CD4-positive, alpha-beta T cell (primary cell): ENCODE data around the gene MCU. TPM values are rescaled to one million over a fixed set of nuclear protein-coding genes. Genes with fewer than 3 reads are reported as not detected.

Experiments
- ATAC-seq: fragments of 200-7000 bp; cut with Tn5 transposase; one replicate; pipeline ENCODE4 v1.10.0; 2022; ENCODE audit warnings: mild to moderate bottlenecking; ENCODE audit not compliant: poor library complexity
- CTCF ChIA-PET: fragments of 350-600 bp; sonication (Branson Sonifier 250); formaldehyde crosslinking; loops from one replicate; lab custom pipeline; 2021; ENCODE audit warnings: antibody characterized with exemption, inconsistent platforms; lab: Charles Lee
- POLR2A ChIA-PET: fragments of 350-600 bp; sonication (Branson Sonifier 250); formaldehyde crosslinking; loops from one replicate; lab custom pipeline; 2021; ENCODE audit warnings: antibody characterized with exemption, inconsistent platforms; lab: Charles Lee
- DNase-seq, 14 experiments: peaks; one replicate each; pipeline ENCODE4 v3.0.0-alpha.2; 2013 to 2020; ENCODE audit warnings: mixed read lengths in 2 of 14
- H3K27ac ChIP-seq, 2 donors: one replicate each; pipeline versions ENCODE4 v1.5.1 to v1.7.0; 2013; ENCODE audit warnings: low read length in 2 of 2, low read depth in 1 of 2, mild to moderate bottlenecking in 1 of 2
- H3K27me3 ChIP-seq, 2 experiments: 1 replicate in 1 of 2; 2 replicates in 1 of 2; pipeline versions ENCODE4 v1.6.1 to v1.7.0; 2013; ENCODE audit warnings: low read length in 2 of 2, control low read depth in 1 of 2, mild to moderate bottlenecking in 1 of 2, moderate library complexity in 1 of 2; ENCODE audit not compliant: insufficient read depth in 2 of 2, control insufficient read depth in 1 of 2
- H3K36me3 ChIP-seq: one replicate; pipeline ENCODE4 v1.6.1; 2013; ENCODE audit warnings: low read length, control low read depth; ENCODE audit not compliant: insufficient read depth
- H3K4me1 ChIP-seq: one replicate; pipeline ENCODE4 v1.6.1; 2013; ENCODE audit warnings: low read length, control low read depth; ENCODE audit not compliant: insufficient read depth
- H3K4me3 ChIP-seq: one replicate; pipeline ENCODE4 v1.5.1; 2013; ENCODE audit warnings: mild to moderate bottlenecking, low read length, moderate library complexity
- H3K9me3 ChIP-seq, 2 experiments: 1 replicate in 1 of 2; 2 replicates in 1 of 2; pipeline versions ENCODE4 v1.6.1 to v1.7.0; 2013; ENCODE audit warnings: low read length in 2 of 2, mild to moderate bottlenecking in 2 of 2, control low read depth in 1 of 2, moderate library complexity in 1 of 2; ENCODE audit not compliant: control insufficient read depth in 1 of 2, insufficient read depth in 1 of 2
- H3K27ac Mint-ChIP-seq: one replicate; pipeline ENCODE4 v1.8.0; 2020; ENCODE audit warnings: mixed read lengths
- H3K27me3 Mint-ChIP-seq: one replicate; pipeline ENCODE4 v1.8.0; 2021; ENCODE audit warnings: mixed read lengths
- H3K36me3 Mint-ChIP-seq: one replicate; pipeline ENCODE4 v1.8.0; 2021; ENCODE audit warnings: low read depth, mixed read lengths
- H3K4me1 Mint-ChIP-seq: one replicate; pipeline ENCODE4 v1.8.0; 2021; ENCODE audit warnings: low read depth, mixed read lengths
- H3K4me3 Mint-ChIP-seq: one replicate; pipeline ENCODE4 v1.8.0; 2020; ENCODE audit warnings: mild to moderate bottlenecking, mixed read lengths
- H3K9me3 Mint-ChIP-seq: one replicate; pipeline ENCODE4 v1.8.0; 2020; ENCODE audit warnings: mixed read lengths
- intact Hi-C, 2 experiments: fragments of 100-400 bp; cut with DNase I in 1 of 2; cut with micrococcal nuclease in 1 of 2; formaldehyde crosslinking; loops; one replicate each; pipeline versions ENCODE4 v1.15.1 to v1.9.0; 2023 to 2025; cut with DNase I, micrococcal nuclease
- total RNA-seq, 174 experiments: library from RNA in 2 of 174; stranded (reverse) in 2 of 174; gene quantifications; one replicate each; pipeline ENCODE4 v1.2.3 and lab custom pipeline; 2021 to 2026
- TF ChIP-seq, protein P1 (sequence below): fragments of 200-600 bp; IDR thresholded peaks from one replicate; pipeline ENCODE4 v1.8.0; 2022; ENCODE audit warnings: antibody characterized with exemption, mild to moderate bottlenecking

The MCU gene
- total RNA-seq, 2 experiments from 2014 or later = 10.3 to 12.0 TPM

DNA sequence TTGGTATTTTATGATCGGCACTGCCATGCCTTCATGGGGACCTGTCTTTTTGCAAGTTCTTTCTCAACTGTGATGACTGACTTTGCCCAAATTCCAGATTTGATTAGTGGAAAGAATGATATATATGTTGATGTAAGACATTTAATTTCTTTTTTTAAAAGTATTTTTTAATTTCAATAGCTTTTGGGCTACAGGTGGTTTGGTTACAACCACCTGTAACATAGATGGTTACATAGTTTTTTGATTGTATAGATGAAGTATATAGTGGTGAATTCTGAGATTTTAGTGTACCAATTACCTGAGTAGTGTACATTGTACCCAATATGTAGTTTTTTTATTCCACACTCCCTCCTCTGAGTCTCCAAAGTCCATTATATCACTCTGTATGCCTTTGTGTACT lies 69.6 kb downstream of the MCU start:
- Histone ChIP-seq H3K36me3 (no peaks in the 10 kb centered on the region), H3K9me3 (peaks cover 3 to 6% of the 10 kb centered on the region in 2 experiments), H3K27ac (no peak overlapping the region), H3K4me1 (no peaks in the 10 kb centered on the region), H3K4me3 (no peak overlapping the region), H3K27me3 (no peaks in the 10 kb centered on the region)
- intact Hi-C loops = no loop called here
- ATAC-seq (no peak), DNase-seq (no peak)
- H3K4me3 Mint-ChIP-seq = no peak overlapping the region
- H3K9me3 Mint-ChIP-seq = peaks cover 1% of the 10 kb centered on the region
- ChIA-PET POLR2A (no interaction called here), CTCF (no interaction called here)
- TF ChIP-seq, protein P1, sequence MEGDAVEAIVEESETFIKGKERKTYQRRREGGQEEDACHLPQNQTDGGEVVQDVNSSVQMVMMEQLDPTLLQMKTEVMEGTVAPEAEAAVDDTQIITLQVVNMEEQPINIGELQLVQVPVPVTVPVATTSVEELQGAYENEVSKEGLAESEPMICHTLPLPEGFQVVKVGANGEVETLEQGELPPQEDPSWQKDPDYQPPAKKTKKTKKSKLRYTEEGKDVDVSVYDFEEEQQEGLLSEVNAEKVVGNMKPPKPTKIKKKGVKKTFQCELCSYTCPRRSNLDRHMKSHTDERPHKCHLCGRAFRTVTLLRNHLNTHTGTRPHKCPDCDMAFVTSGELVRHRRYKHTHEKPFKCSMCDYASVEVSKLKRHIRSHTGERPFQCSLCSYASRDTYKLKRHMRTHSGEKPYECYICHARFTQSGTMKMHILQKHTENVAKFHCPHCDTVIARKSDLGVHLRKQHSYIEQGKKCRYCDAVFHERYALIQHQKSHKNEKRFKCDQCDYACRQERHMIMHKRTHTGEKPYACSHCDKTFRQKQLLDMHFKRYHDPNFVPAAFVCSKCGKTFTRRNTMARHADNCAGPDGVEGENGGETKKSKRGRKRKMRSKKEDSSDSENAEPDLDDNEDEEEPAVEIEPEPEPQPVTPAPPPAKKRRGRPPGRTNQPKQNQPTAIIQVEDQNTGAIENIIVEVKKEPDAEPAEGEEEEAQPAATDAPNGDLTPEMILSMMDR = no peak
- H3K4me1 Mint-ChIP-seq = no peaks in the 10 kb centered on the region
- H3K36me3 Mint-ChIP-seq = peaks cover 22% of the 10 kb centered on the region
- H3K27me3 Mint-ChIP-seq = no peaks in the 10 kb centered on the region
- H3K27ac Mint-ChIP-seq = no peak overlapping the region

DNA sequence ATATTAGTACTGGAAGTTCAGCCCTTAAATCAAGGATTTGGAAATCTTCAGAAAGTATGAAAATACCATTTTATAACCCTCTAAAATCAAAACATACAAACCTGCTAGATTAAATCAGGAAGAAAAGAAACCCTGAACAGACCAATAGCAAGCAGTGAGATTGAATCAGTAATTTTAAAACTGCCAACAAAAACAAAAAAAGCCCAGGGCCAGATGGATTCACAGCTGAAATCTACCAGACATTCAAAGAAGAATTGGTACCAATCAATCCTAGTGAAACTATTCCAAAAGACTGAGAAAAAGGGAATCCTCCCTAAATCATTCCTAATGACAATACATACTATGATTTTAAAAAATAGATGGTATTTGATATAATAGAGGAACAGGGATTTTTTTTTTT lies 70.1 kb downstream of the MCU start:
- H3K27ac Mint-ChIP-seq = no peak overlapping the region
- no peak overlapping the region for H3K4me3 Mint-ChIP-seq
- Histone ChIP-seq H3K4me1 (no peaks in the 10 kb centered on the region), H3K36me3 (no peaks in the 10 kb centered on the region), H3K27me3 (no peaks in the 10 kb centered on the region), H3K27ac (no peak overlapping the region), H3K9me3 (peaks cover 3 to 10% of the 10 kb centered on the region in 2 experiments), H3K4me3 (no peak overlapping the region)
- intact Hi-C loops = no loop called here
- ATAC-seq (no peak), DNase-seq (no peak)
- no peaks in the 10 kb centered on the region for H3K4me1 Mint-ChIP-seq
- TF ChIP-seq, protein P1 = no peak
- POLR2A ChIA-PET = no interaction called here
- H3K9me3 Mint-ChIP-seq = peaks cover 4% of the 10 kb centered on the region
- CTCF ChIA-PET = no interaction called here
- no peaks in the 10 kb centered on the region for H3K27me3 Mint-ChIP-seq
- H3K36me3 Mint-ChIP-seq = peaks cover 28% of the 10 kb centered on the region

DNA sequence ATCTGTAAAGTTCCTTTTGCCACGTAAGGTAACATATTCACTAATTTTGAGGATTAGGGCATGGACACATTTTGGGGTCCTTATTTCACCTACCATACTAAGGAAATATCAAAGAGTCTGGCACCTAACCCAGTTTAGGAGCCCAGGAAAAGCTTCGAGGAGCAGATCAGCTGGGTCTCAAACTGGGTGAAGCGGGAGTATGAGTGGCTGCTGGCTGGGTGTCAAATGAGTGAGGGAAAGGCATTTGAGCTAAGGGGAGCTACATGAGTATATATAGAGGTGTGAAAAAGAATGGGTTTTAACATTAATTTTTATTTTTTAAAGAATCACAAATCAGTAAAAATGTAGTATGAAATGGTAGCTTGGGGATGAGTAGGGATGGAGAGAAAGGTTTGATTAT lies 71.3 kb downstream of the MCU start:
- H3K9me3 Mint-ChIP-seq = peaks cover 4% of the 10 kb centered on the region
- TF ChIP-seq, protein P1 = no peak
- H3K36me3 Mint-ChIP-seq = peaks cover 39% of the 10 kb centered on the region
- no peak overlapping the region for H3K27ac Mint-ChIP-seq
- Histone ChIP-seq H3K27ac (no peak overlapping the region), H3K9me3 (peaks cover 3 to 10% of the 10 kb centered on the region in 2 experiments), H3K4me1 (no peaks in the 10 kb centered on the region), H3K27me3 (no peaks in the 10 kb centered on the region), H3K4me3 (no peak overlapping the region), H3K36me3 (no peaks in the 10 kb centered on the region)
- ATAC-seq = no peak
- DNase-seq = no peak
- ChIA-PET CTCF (no interaction called here), POLR2A (no interaction called here)
- H3K27me3 Mint-ChIP-seq = no peaks in the 10 kb centered on the region
- H3K4me1 Mint-ChIP-seq = peaks cover 4% of the 10 kb centered on the region
- H3K4me3 Mint-ChIP-seq = no peak overlapping the region
- intact Hi-C loops = loop anchor here in 1 of 2 experiments (1.0 kb wide), 1 partner anchor 44 kb away; no protein-coding TSS in a partner anchor
